Right kidney (tissue), 1 donor: ENCODE data around the gene NDFIP2.

Experiments
- DNase-seq: peaks from one replicate; pipeline ENCODE4 v3.0.0-alpha.2; 2016

The NDFIP2 gene

GRCh38 chr13:79492918-79493594 is 12.1 kb downstream of the NDFIP2 start:
- DNase-seq = no peak

GRCh38 chr13:79496188-79496587 is 15.2 kb downstream of the NDFIP2 start:
- DNase-seq = no peak

- no peak for DNase-seq
These were observed 16.1 kb downstream of the NDFIP2 start for GRCh38 chr13:79497064-79497463.

- DNase-seq = no peak
These were observed 16.9 kb downstream of the NDFIP2 start for GRCh38 chr13:79497852-79498251.

- no peak for DNase-seq
These were observed 19.9 kb downstream of the NDFIP2 start for GRCh38 chr13:79500829-79501228.

GRCh38 chr13:79501538-79502232 is 20.7 kb downstream of the NDFIP2 start:
- no peak for DNase-seq

GRCh38 chr13:79502859-79503468 is 22.0 kb downstream of the NDFIP2 start:
- no peak for DNase-seq

GRCh38 chr13:79503473-79504017 is 22.6 kb downstream of the NDFIP2 start:
- no peak for DNase-seq

GRCh38 chr13:79508224-79508961 is 27.4 kb downstream of the NDFIP2 start:
- no peak for DNase-seq

GRCh38 chr13:79511611-79512010 is 30.7 kb downstream of the NDFIP2 start:
- no peak for DNase-seq

- DNase-seq = no peak
These were observed 32.0 kb downstream of the NDFIP2 start for GRCh38 chr13:79512950-79513349.

- no peak for DNase-seq
These were observed 35.6 kb downstream of the NDFIP2 start for GRCh38 chr13:79516595-79516994.

GRCh38 chr13:79519255-79519654 is 38.3 kb downstream of the NDFIP2 start:
- DNase-seq = no peak

GRCh38 chr13:79522583-79522982 is 41.6 kb downstream of the NDFIP2 start:
- no peak for DNase-seq

- no peak for DNase-seq
These were observed 44.3 kb downstream of the NDFIP2 start for GRCh38 chr13:79525064-79525857.

- no peak for DNase-seq
These were observed 46.7 kb downstream of the NDFIP2 start for GRCh38 chr13:79527698-79528097.

- no peak for DNase-seq
These were observed 47.4 kb downstream of the NDFIP2 start for GRCh38 chr13:79528356-79528755.

- DNase-seq = no peak
These were observed 47.8 kb downstream of the NDFIP2 start for GRCh38 chr13:79528759-79529191.

GRCh38 chr13:79529817-79530216 is 48.9 kb downstream of the NDFIP2 start:
- no peak for DNase-seq

GRCh38 chr13:79530270-79530669 is 49.3 kb downstream of the NDFIP2 start:
- no peak for DNase-seq

- DNase-seq = no peak
These were observed 50.7 kb downstream of the NDFIP2 start for GRCh38 chr13:79531542-79532254.
